A549 treated with RU486 at 1 μM for 4 hours (cell line): ENCODE results near the gene GAB1. TPM values are rescaled to one million over a fixed set of nuclear protein-coding genes. Genes with fewer than 3 reads are reported as not detected.

Experiments
- total RNA-seq: library from RNA; stranded (reverse); fragments of 200-300 nt; extraction: Qiagen RNA extraction; gene quantifications from 5 replicates; pipeline ENCODE4 v1.2.3, GENCODE V29; 2022; ENCODE audit warnings: low read depth

The GAB1 gene
- total RNA-seq, result 1.7 to 2.7 TPM (median 2.1 TPM) in 5 replicates

DNA sequence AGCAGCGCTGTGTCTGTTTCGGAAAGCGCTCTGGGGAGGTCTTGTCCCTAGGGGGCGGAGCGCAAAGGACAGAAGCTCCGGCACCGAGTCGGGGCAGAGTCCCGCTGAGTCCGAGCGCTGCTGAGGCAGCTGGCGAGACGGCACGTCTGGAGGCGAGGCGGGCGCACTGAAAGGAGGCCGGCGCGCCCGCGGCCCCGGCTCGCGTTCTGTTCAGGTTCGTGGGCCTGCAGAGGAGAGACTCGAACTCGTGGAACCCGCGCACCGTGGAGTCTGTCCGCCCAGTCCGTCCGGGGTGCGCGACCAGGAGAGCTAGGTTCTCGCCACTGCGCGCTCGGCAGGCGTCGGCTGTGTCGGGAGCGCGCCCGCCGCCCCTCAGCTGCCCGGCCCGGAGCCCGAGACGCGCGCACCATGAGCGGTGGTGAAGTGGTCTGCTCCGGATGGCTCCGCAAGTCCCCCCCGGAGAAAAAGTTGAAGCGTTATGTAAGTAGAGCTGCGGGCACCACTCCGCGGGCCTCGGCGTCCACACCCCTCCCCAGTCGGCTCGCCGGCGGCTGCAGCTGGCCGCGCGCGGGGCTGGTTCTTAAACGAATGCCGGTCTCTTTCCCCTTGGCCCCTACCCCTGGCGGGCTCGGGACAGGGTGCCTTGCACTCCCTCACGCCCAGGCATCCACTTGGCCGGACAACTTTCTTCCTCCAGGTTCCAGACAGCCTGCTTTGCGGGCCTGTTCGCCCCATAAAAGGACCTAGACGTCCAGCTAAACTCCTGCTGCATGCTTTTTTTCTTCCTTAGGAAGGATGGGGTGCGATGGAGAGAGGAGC lies at the start of gene GAB1:
TSS of gene GAB1 (plus strand) at position 96 of the 819 bp plus-strand sequence. CDS start at position 409, 313 bp downstream.

DNA sequence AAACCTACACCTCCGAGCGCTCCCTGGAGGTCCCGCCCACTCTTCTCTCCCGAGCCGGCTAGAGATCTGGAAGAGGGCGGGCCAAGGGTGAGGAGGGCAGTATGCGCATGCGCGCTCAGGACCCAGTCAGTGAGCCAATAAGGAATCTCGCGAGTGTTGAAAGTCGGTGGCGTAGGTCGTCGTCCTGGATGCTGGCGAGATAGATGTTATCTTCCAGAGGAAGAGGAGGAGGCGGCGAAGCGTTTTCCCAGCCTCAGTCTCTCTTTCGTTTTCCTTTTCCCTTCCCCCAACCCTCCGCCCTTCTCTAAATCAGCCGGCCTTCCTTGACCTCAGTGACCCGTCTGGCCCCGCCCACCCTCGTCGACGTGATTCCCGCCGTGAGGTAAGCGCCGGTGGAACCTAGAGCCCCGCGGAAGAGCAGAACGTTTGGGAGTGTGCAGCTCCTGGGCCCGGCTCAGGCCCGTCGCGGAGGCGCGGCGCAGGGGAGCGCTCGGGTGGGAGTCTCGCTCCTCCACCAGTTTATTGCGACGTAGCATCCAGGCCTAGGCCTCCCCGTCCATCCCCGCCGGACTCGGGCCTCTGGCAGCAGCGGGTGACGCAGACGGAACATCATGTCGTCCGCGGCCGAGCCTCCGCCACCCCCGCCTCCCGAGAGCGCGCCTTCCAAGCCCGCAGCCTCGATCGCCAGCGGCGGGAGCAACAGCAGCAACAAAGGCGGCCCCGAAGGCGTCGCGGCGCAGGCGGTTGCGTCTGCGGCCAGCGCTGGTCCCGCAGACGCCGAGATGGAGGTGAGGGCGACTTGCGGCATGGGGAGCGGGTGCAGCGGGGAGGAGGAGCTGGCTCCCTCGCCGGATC lies 176.9 kb downstream of the GAB1 start, which contains the start of gene SMARCA5:
TSS of gene SMARCA5 (plus strand) at position 389 of the 855 bp plus-strand sequence. CDS start at position 612, 223 bp downstream.

Other genes with a start within 250 kb of the GAB1 start
- gene USP38, start 152.0 kb upstream of the GAB1 start, total RNA-seq, result 5.5 to 9.2 TPM (median 8.7 TPM) in 5 replicates
- gene SMARCA5, start 176.8 kb downstream of the GAB1 start, total RNA-seq, result 13.3 to 28.3 TPM (median 22.5 TPM) in 5 replicates